Tibial artery (tissue), 4 donors: ENCODE measurements around the gene ABCB6.

Source experiments
- DNase-seq, 2 donors: peaks; one replicate each; pipeline ENCODE4 v3.0.0-alpha.2; 2019
- H3K27ac ChIP-seq, 2 donors: fragments of 200-600 bp; sonication (generic) in 1 of 2; 1 replicate in 1 of 2; 2 replicates in 1 of 2; pipeline ENCODE4 v1.5.1; 2018 to 2019; ENCODE audit warnings: mild to moderate bottlenecking in 1 of 2
- H3K27me3 ChIP-seq, 2 donors: fragments of 200-600 bp; sonication (generic) in 1 of 2; one replicate each; pipeline versions ENCODE4 v1.5.1 to v1.6.0; 2016 to 2019
- H3K36me3 ChIP-seq, 3 donors: fragments of 200-600 bp; sonication (generic) in 2 of 3; one replicate each; pipeline ENCODE4 v1.5.1; 2016 to 2019; ENCODE audit warnings: mild to moderate bottlenecking in 2 of 3
- H3K4me1 ChIP-seq, 4 donors: fragments of 200-600 bp; sonication (generic) in 2 of 4; 1 replicate in 3 of 4; 2 replicates in 1 of 4; pipeline ENCODE4 v1.5.1; 2016 to 2019
- H3K4me3 ChIP-seq, 2 donors: fragments of 200-600 bp; sonication (generic) in 1 of 2; 1 replicate in 1 of 2; 2 replicates in 1 of 2; pipeline ENCODE4 v1.5.1; 2018 to 2019; ENCODE audit warnings: mild to moderate bottlenecking in 2 of 2
- H3K9me3 ChIP-seq, 3 donors: fragments of 200-600 bp; sonication (generic) in 1 of 3; one replicate each; pipeline ENCODE4 v1.5.1; 2016 to 2019
- intact Hi-C: fragments of 100-400 bp; cut with DNase I; formaldehyde crosslinking; loops from one replicate; pipeline ENCODE4 v1.15.0; 2023; ENCODE audit warnings: low total_unique reads
- TF ChIP-seq, protein P1 (sequence below), 2 experiments: fragments of 200-600 bp in 1 of 2; fragments of 450-650 bp in 1 of 2; IDR thresholded peaks; one replicate each; pipeline ENCODE4 v1.5.1; 2017 to 2019; ENCODE audit warnings: antibody characterized with exemption in 2 of 2, mild to moderate bottlenecking in 1 of 2, moderate library complexity in 1 of 2

Gene ABCB6

GRCh38 chr2:219254590-219255201 lies 35.9 kb upstream of the ABCB6 start:
- Histone ChIP-seq H3K9me3 (no peaks in the 10 kb centered on the region), H3K4me1 (peaks cover 0 to 46% (median 34%) of the 10 kb centered on the region in 4 donors), H3K27ac (peak overlapping the region; percentile 85 to 92), H3K36me3 (peaks cover 9 to 14% (median 11%) of the 10 kb centered on the region in 3 donors), H3K4me3 (peak overlapping the region; percentile 79 to 86), H3K27me3 (peaks cover 0 to 15% of the 10 kb centered on the region in 2 donors)
- no peak for DNase-seq
- intact Hi-C loops, result no loop called here
- TF ChIP-seq, protein P1, sequence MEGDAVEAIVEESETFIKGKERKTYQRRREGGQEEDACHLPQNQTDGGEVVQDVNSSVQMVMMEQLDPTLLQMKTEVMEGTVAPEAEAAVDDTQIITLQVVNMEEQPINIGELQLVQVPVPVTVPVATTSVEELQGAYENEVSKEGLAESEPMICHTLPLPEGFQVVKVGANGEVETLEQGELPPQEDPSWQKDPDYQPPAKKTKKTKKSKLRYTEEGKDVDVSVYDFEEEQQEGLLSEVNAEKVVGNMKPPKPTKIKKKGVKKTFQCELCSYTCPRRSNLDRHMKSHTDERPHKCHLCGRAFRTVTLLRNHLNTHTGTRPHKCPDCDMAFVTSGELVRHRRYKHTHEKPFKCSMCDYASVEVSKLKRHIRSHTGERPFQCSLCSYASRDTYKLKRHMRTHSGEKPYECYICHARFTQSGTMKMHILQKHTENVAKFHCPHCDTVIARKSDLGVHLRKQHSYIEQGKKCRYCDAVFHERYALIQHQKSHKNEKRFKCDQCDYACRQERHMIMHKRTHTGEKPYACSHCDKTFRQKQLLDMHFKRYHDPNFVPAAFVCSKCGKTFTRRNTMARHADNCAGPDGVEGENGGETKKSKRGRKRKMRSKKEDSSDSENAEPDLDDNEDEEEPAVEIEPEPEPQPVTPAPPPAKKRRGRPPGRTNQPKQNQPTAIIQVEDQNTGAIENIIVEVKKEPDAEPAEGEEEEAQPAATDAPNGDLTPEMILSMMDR (IDR thresholded peaks at IDR 0.05), result no peak

- H3K27ac ChIP-seq, result peak within 1 kb of the TSS; percentile 85 to 92
- no peaks in the 10 kb centered on the region for H3K9me3 ChIP-seq
- H3K36me3 ChIP-seq, result peaks cover 9 to 16% (median 12%) of the 10 kb centered on the region in 3 donors
- H3K27me3 ChIP-seq, result peaks cover 0 to 14% of the 10 kb centered on the region in 2 donors
- peak; percentile 85 to 93 for DNase-seq
- intact Hi-C loops, result no loop called here
- TF ChIP-seq, protein P1 (IDR thresholded peaks at IDR 0.05), result peak; percentile 26
- peak within 1 kb of the TSS; percentile 79 to 86 for H3K4me3 ChIP-seq
- peaks cover 0 to 53% (median 41%) of the 10 kb centered on the region in 4 donors for H3K4me1 ChIP-seq
Measured at GRCh38 chr2:219253753-219254589, 35.2 kb upstream of the ABCB6 start, which contains the start of gene TUBA4A. TSS of gene TUBA4A (minus strand) at chr2:219253918. CDS start at chr2:219253858, 60 bp downstream.

GRCh38 chr2:219252900-219253752 lies 34.4 kb upstream of the ABCB6 start, which contains the start of gene TUBA4B:
TSS of gene TUBA4B (plus strand) at chr2:219253243. CDS start at chr2:219253408, 165 bp downstream.
- Histone ChIP-seq H3K27me3 (peaks cover 0 to 9% of the 10 kb centered on the region in 2 donors), H3K4me1 (peaks cover 0 to 62% (median 50%) of the 10 kb centered on the region in 4 donors), H3K27ac (peak within 1 kb of the TSS; percentile 85 to 92), H3K36me3 (peaks cover 9 to 25% (median 20%) of the 10 kb centered on the region in 3 donors), H3K4me3 (peak within 1 kb of the TSS; percentile 79 to 86), H3K9me3 (no peaks in the 10 kb centered on the region)
- TF ChIP-seq, protein P1 (IDR thresholded peaks at IDR 0.05), result no peak
- intact Hi-C loops, result no loop called here
- DNase-seq, result peak in 1 of 2 donors; percentile 79

DNA sequence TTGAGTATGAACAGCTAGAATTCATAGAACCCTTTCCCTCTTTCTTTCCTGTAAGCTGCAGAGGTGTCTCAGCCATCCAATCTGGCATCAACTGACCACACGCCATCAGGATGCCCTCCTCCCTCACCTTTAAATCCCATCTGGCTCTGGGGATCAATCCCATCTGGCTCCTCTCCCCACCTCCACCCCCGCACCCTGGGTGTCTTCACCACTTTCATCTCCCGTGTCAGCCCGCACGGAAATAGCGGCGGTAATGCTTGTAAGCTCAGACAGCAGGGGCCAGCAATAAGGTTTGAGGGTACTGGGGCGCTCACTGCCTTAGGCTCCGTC lies 33.8 kb upstream of the ABCB6 start:
- H3K9me3 ChIP-seq, result no peaks in the 10 kb centered on the region
- H3K36me3 ChIP-seq, result peaks cover 9 to 30% (median 26%) of the 10 kb centered on the region in 3 donors
- intact Hi-C loops, result no loop called here
- peaks cover 0 to 65% (median 54%) of the 10 kb centered on the region in 4 donors for H3K4me1 ChIP-seq
- H3K4me3 ChIP-seq, result peak overlapping the region; percentile 79 to 86
- peak overlapping the region; percentile 85 to 92 for H3K27ac ChIP-seq
- TF ChIP-seq, protein P1 (IDR thresholded peaks at IDR 0.05), result no peak
- no peak for DNase-seq
- H3K27me3 ChIP-seq, result peaks cover 0 to 8% of the 10 kb centered on the region in 2 donors

DNA sequence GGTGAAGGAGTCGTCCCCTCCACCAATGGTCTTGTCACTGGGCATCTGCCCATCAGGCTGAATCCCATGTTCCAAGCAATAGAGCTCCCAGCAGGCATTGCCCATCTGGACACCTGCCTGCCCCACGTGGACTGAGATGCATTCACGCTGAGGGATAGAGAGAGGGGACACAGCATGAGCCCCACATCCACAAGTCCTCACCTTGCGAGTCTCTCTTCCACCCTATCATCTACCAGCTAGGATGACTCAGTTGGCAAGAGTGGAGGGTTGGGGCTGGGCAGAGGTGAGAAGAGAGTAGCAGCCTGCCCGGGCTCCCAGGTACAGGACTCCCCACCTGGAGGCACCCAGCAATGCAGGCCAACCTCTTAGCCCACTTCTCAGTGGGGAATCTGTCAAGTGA lies 33.3 kb upstream of the ABCB6 start:
- peak in 1 of 2 donors; percentile 78 for DNase-seq
- Histone ChIP-seq H3K9me3 (no peaks in the 10 kb centered on the region), H3K36me3 (peaks cover 9 to 35% (median 29%) of the 10 kb centered on the region in 3 donors), H3K27me3 (peaks cover 0 to 8% of the 10 kb centered on the region in 2 donors), H3K4me1 (peaks cover 0 to 70% (median 54%) of the 10 kb centered on the region in 4 donors), H3K27ac (peak overlapping the region; percentile 85 to 92), H3K4me3 (peak overlapping the region; percentile 79 to 86)
- intact Hi-C loops, result no loop called here
- TF ChIP-seq, protein P1 (IDR thresholded peaks at IDR 0.05), result no peak
